ENCODE results near the gene TNNI2. TPM values are rescaled to one million over a fixed set of nuclear protein-coding genes. Genes with fewer than 3 reads are reported as not detected.
A peak's percentile ranks its signal among the peaks of the same experiment; 100 is the strongest.
"Not testable (repeated sequence)": the region's sequence is repeated elsewhere in the genome, so short reads cannot be mapped to it uniquely, and the experiment has no call there.

Gene TNNI2
- total RNA-seq, 6 experiments from 2014 or later, result 0.31 to 1.9 (median 1.1) TPM; not detected in 3

- H3K36me3 ChIP-seq, result no peaks in the 10 kb centered on the region
- H3K27ac ChIP-seq, result no peak overlapping the region
- no peak overlapping the region for H3K4me3 ChIP-seq
- WGBS (ENCODE audit: insufficient coverage, low coverage, low lambda C conversion rate, missing lambda C conversion rate), result 44% methylated on average over 14 of the region's 14 CpGs
- H3K27me3 ChIP-seq, result no peaks in the 10 kb centered on the region
- no peaks in the 10 kb centered on the region for H3K4me1 ChIP-seq
- DNase-seq (no peak), ATAC-seq (no peak)
- intact Hi-C loops (cut with DNase I), result no loop called here
- TF ChIP-seq, protein P1, sequence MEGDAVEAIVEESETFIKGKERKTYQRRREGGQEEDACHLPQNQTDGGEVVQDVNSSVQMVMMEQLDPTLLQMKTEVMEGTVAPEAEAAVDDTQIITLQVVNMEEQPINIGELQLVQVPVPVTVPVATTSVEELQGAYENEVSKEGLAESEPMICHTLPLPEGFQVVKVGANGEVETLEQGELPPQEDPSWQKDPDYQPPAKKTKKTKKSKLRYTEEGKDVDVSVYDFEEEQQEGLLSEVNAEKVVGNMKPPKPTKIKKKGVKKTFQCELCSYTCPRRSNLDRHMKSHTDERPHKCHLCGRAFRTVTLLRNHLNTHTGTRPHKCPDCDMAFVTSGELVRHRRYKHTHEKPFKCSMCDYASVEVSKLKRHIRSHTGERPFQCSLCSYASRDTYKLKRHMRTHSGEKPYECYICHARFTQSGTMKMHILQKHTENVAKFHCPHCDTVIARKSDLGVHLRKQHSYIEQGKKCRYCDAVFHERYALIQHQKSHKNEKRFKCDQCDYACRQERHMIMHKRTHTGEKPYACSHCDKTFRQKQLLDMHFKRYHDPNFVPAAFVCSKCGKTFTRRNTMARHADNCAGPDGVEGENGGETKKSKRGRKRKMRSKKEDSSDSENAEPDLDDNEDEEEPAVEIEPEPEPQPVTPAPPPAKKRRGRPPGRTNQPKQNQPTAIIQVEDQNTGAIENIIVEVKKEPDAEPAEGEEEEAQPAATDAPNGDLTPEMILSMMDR (IDR thresholded peaks at IDR 0.05), result no peak
- TF ChIP-seq POLR2A (IDR thresholded peaks at IDR 0.05), result no peak
- no peaks in the 10 kb centered on the region for H3K9me3 ChIP-seq
Observed at GRCh38 chr11:1807264-1807995, 31.4 kb upstream of the TNNI2 start.

- DNase-seq (no peak), ATAC-seq (peak in 1 of 4 donors; percentile 30)
- intact Hi-C loops (cut with DNase I), result no loop called here
- TF ChIP-seq POLR2A (IDR thresholded peaks at IDR 0.05), result no peak
- TF ChIP-seq, protein P1 (IDR thresholded peaks at IDR 0.05), result no peak
- no peaks in the 10 kb centered on the region for H3K36me3 ChIP-seq
- WGBS (ENCODE audit: insufficient coverage, low coverage, low lambda C conversion rate, missing lambda C conversion rate), result 66% methylated on average over 9 of the region's 10 CpGs
- no peak overlapping the region for H3K27ac ChIP-seq
- no peaks in the 10 kb centered on the region for H3K9me3 ChIP-seq
- H3K4me3 ChIP-seq, result no peak overlapping the region
- H3K27me3 ChIP-seq, result no peaks in the 10 kb centered on the region
- no peaks in the 10 kb centered on the region for H3K4me1 ChIP-seq
Observed at GRCh38 chr11:1810761-1811160, 28.0 kb upstream of the TNNI2 start.

GRCh38 chr11:1812274-1812673, 26.5 kb upstream of the TNNI2 start:
- ATAC-seq, result no peak
- no peaks in the 10 kb centered on the region for H3K4me1 ChIP-seq
- no peak overlapping the region for H3K27ac ChIP-seq
- H3K9me3 ChIP-seq, result no peaks in the 10 kb centered on the region
- no peak for DNase-seq
- intact Hi-C loops (cut with DNase I), result no loop called here
- no peak overlapping the region for H3K4me3 ChIP-seq
- TF ChIP-seq, protein P1 (IDR thresholded peaks at IDR 0.05), result no peak
- no peaks in the 10 kb centered on the region for H3K27me3 ChIP-seq
- H3K36me3 ChIP-seq, result no peaks in the 10 kb centered on the region
- 65% methylated on average over 5 of the region's 5 CpGs for WGBS (ENCODE audit: insufficient coverage, low coverage, low lambda C conversion rate, missing lambda C conversion rate)

DNA sequence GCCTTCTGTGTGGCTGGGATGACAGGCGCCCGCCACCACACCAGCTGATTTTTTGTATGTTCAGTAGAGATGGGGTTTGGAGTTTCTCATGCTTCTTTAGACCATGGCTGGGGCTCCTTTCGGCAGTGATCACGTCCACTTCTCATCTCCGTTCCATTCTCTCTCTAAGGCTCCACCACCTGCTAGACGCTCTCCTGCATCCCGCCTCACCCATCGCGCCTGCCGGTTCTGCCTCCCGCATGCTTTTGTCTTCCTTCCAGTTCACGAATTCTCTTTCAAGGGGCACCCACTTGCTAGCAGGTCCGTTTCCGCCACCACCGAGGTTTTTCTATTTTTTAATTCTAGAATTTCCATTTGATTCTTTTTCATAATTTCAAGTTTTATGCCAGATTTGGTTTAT, 26.0 kb upstream of the TNNI2 start:
- no peak overlapping the region for H3K4me3 ChIP-seq
- H3K4me1 ChIP-seq, result no peaks in the 10 kb centered on the region
- no peaks in the 10 kb centered on the region for H3K36me3 ChIP-seq
- no peak for TF ChIP-seq POLR2A (IDR thresholded peaks at IDR 0.05)
- TF ChIP-seq, protein P1 (IDR thresholded peaks at IDR 0.05), result no peak
- intact Hi-C loops (cut with DNase I), result no loop called here
- H3K9me3 ChIP-seq, result no peaks in the 10 kb centered on the region
- no peaks in the 10 kb centered on the region for H3K27me3 ChIP-seq
- WGBS (ENCODE audit: insufficient coverage, low coverage, low lambda C conversion rate, missing lambda C conversion rate), result 71% methylated on average over 9 of the region's 15 CpGs
- no peak overlapping the region for H3K27ac ChIP-seq
- DNase-seq (no peak), ATAC-seq (no peak)

GRCh38 chr11:1813356-1813755, 25.4 kb upstream of the TNNI2 start:
- not testable (repeated sequence) for DNase-seq, H3K4me1 ChIP-seq
- 77% methylated on average over 4 of the region's 9 CpGs for WGBS (ENCODE audit: insufficient coverage, low coverage, low lambda C conversion rate, missing lambda C conversion rate)

More at GRCh38 chr11:1813356-1813755, 25.4 kb upstream of the TNNI2 start:
- H3K27ac ChIP-seq; H3K4me3 ChIP-seq; ATAC-seq; H3K27me3 ChIP-seq; H3K9me3 ChIP-seq; intact Hi-C loops (cut with DNase I); H3K36me3 ChIP-seq: not testable (repeated sequence)
